K562 (cell line): ENCODE results near the gene DOCK3. TPM values are rescaled to one million over a fixed set of nuclear protein-coding genes. Genes with fewer than 3 reads are reported as not detected.

Experiments
- ATAC-seq: fragments of 200-7000 bp; cut with Tn5 transposase; 3 replicates; pipeline ENCODE4 v1.9.1; 2020; ENCODE audit warnings: moderate library complexity
- BruUV-seq: library from RNA; stranded (reverse); fragments of 400-500 nt; replicated peaks from 2 replicates; lab custom pipeline; 2021; lab: Mats Ljungman, UMichigan
- CTCF ChIA-PET: fragments of 300-600 bp; formaldehyde crosslinking; extraction: SDS; loops from one replicate; lab custom pipeline; 2021; ENCODE audit warnings: low intra/inter-chr PET ratio; lab: Yijun Ruan, JAX
- POLR2A ChIA-PET: fragments of 300-600, 350-650 bp; sonication (Branson Sonifier 250); formaldehyde crosslinking; extraction: SDS; loops from one replicate; lab custom pipeline; 2021; ENCODE audit warnings: antibody characterized with exemption, inconsistent platforms; lab: Yijun Ruan, JAX
- DNase-seq, 4 experiments: peaks; one replicate each; pipeline versions ENCODE4 v3.0.0 to v3.0.0-alpha.2; 2011 to 2018; ENCODE audit warnings: low spot score in 3 of 4, mixed read lengths in 3 of 4; ENCODE audit errors: extremely low read depth in 1 of 4
- FAIRE-seq: peaks from 2 replicates; lab custom pipeline; 2011; peaks lifted over from hg19 to GRCh38; lab: Jason Lieb, UNC
- H2AFZ ChIP-seq: 2 replicates; pipeline ENCODE4 v1.6.0; 2011; ENCODE audit warnings: low read depth, low read length, control low read depth, inconsistent platforms
- H3K27ac ChIP-seq: fragments of 200-600 bp; 3 replicates; pipeline ENCODE4 v1.8.0; 2011; ENCODE audit warnings: low read depth, mild to moderate bottlenecking, control low read depth, inconsistent platforms, low read length, moderate library complexity, mixed read lengths; ENCODE audit errors: extremely low read depth
- H3K27me3 ChIP-seq, 2 experiments: fragments of 300-600 bp in 1 of 2; 2 replicates in 1 of 2; 3 replicates in 1 of 2; pipeline versions ENCODE4 v1.6.0 to v1.8.0; 2011; ENCODE audit warnings: inconsistent platforms in 2 of 2, low read length in 2 of 2, mild to moderate bottlenecking in 1 of 2, mixed read lengths in 1 of 2, moderate library complexity in 1 of 2; ENCODE audit not compliant: control insufficient read depth in 2 of 2, insufficient read depth in 2 of 2
- H3K36me3 ChIP-seq: fragments of 300-600 bp; 3 replicates; pipeline ENCODE4 v1.8.0; 2011; ENCODE audit warnings: mild to moderate bottlenecking, low read length, inconsistent platforms; ENCODE audit not compliant: control insufficient read depth, insufficient read depth
- H3K4me1 ChIP-seq, 2 experiments: fragments of 200-600 bp in 1 of 2; replicated peaks in 1 of 2; 2 replicates in 1 of 2; 3 replicates in 1 of 2; pipeline versions ENCODE4 v1.5.1 to v1.8.0; 2011; ENCODE audit warnings: inconsistent platforms in 2 of 2, low read length in 2 of 2, mild to moderate bottlenecking in 1 of 2, mixed read lengths in 1 of 2, moderate library complexity in 1 of 2; ENCODE audit not compliant: control insufficient read depth in 2 of 2, insufficient read depth in 2 of 2
- H3K4me2 ChIP-seq: 2 replicates; pipeline ENCODE4 v1.6.1; 2011; ENCODE audit warnings: low read length, control low read depth, inconsistent platforms, mixed read lengths; ENCODE audit not compliant: insufficient read depth
- H3K4me3 ChIP-seq: fragments of 200-600 bp; sonication (generic), shearing (Covaris generic); 2 replicates; pipeline ENCODE4 v1.5.1; 2016; ENCODE audit warnings: control low read depth, inconsistent platforms
- H3K79me2 ChIP-seq: fragments of 200-600 bp; 3 replicates; pipeline ENCODE4 v1.8.0; 2011; ENCODE audit warnings: low read length, inconsistent platforms; ENCODE audit not compliant: control insufficient read depth, insufficient read depth
- H3K9ac ChIP-seq, 2 experiments: 2 replicates each; pipeline versions ENCODE4 v1.6.0 to v1.6.1; 2011; ENCODE audit warnings: low read depth in 2 of 2, low read length in 2 of 2, control low read depth in 1 of 2, inconsistent platforms in 1 of 2, mild to moderate bottlenecking in 1 of 2, mixed read lengths in 1 of 2; ENCODE audit not compliant: insufficient read depth in 1 of 2
- H3K9me1 ChIP-seq: one replicate; pipeline ENCODE4 v1.6.0; 2011; ENCODE audit warnings: inconsistent platforms, mild to moderate bottlenecking, low read length, moderate library complexity; ENCODE audit not compliant: control insufficient read depth, insufficient read depth
- H3K9me3 ChIP-seq: replicated peaks from 2 replicates; pipeline ENCODE4 v1.5.1; 2011; ENCODE audit warnings: low read depth, low read length, inconsistent platforms; ENCODE audit not compliant: control insufficient read depth, insufficient read depth
- H4K20me1 ChIP-seq: replicated peaks from 2 replicates; pipeline ENCODE4 v1.6.1; 2011; ENCODE audit warnings: low read length, inconsistent platforms, mixed read lengths; ENCODE audit not compliant: control insufficient read depth, insufficient read depth
- CEBPG ChIP-seq, 3 experiments: fragments of 200-800 bp in 1 of 3; sonication (Bioruptor generic) in 1 of 3; sonication (generic) in 1 of 3; formaldehyde crosslinking in 1 of 3; IDR thresholded peaks in 2 of 3; conservative IDR thresholded peaks in 1 of 3; 2 replicates each; pipeline versions ENCODE4 v1.6.1 to v1.8.0; 2016 to 2022; ENCODE audit warnings: missing compliant biosample characterization in 2 of 3, missing genetic modification characterization in 2 of 3, mild to moderate bottlenecking in 1 of 3, missing genetic modification reagents in 1 of 3
- E2F1 ChIP-seq: sonication (generic); formaldehyde crosslinking; IDR thresholded peaks from 2 replicates; pipeline ENCODE4 v1.8.1; 2023; ENCODE audit warnings: mild to moderate bottlenecking, missing genetic modification reagents, moderate library complexity
- ETV1 ChIP-seq: fragments of 450-650 bp; conservative IDR thresholded peaks from 2 replicates; pipeline ENCODE4 v1.6.1; 2016; ENCODE audit warnings: missing genetic modification characterization, control low read depth, low read depth, missing compliant biosample characterization
- LEF1 ChIP-seq: fragments of 450-650 bp; IDR thresholded peaks from 2 replicates; pipeline ENCODE4 v1.6.1; 2016; ENCODE audit warnings: mild to moderate bottlenecking
- MLX ChIP-seq, 2 experiments: fragments of 450-650 bp in 1 of 2; sonication (generic) in 1 of 2; formaldehyde crosslinking; conservative IDR thresholded peaks; 2 replicates each; pipeline versions ENCODE4 v1.4.0 to v1.8.1; 2020 to 2022; ENCODE audit warnings: mild to moderate bottlenecking in 1 of 2, missing genetic modification reagents in 1 of 2
- MTA1 ChIP-seq: fragments of 450-650 bp; IDR thresholded peaks from 2 replicates; pipeline ENCODE4 v1.6.1; 2017; ENCODE audit warnings: borderline replicate concordance
- NCOA6 ChIP-seq: fragments of 450-650 bp; IDR thresholded peaks from 2 replicates; pipeline ENCODE4 v1.6.1; 2017; ENCODE audit warnings: mild to moderate bottlenecking
- NFATC3 ChIP-seq: fragments of 450-650 bp; IDR thresholded peaks from 2 replicates; pipeline ENCODE4 v1.6.1; 2017; ENCODE audit warnings: mild to moderate bottlenecking
- PHB2 ChIP-seq: fragments of 450-650 bp; IDR thresholded peaks from 2 replicates; pipeline ENCODE4 v1.6.1; 2017; ENCODE audit warnings: low read depth
- PPARD ChIP-seq: fragments of 250-450 bp; sonication (Bioruptor Pico); IDR thresholded peaks from 2 replicates; pipeline ENCODE4 v1.8.0; 2022; ENCODE audit warnings: inconsistent platforms, mild to moderate bottlenecking, moderate library complexity
- RBM14 ChIP-seq: fragments of 200-400 bp; formaldehyde crosslinking; IDR thresholded peaks from 2 replicates; pipeline ENCODE4 v1.6.1; 2018; ENCODE audit warnings: low read depth, mild to moderate bottlenecking, low read length, moderate library complexity, borderline replicate concordance; ENCODE audit not compliant: insufficient read depth
- RNF219 ChIP-seq: fragments of 250-450 bp; sonication (Bioruptor Pico); IDR thresholded peaks from 2 replicates; pipeline ENCODE4 v1.5.0; 2022; ENCODE audit warnings: mild to moderate bottlenecking
- SMARCE1 ChIP-seq: fragments of 450-650 bp; IDR thresholded peaks from 2 replicates; pipeline ENCODE4 v1.7.1; 2016; ENCODE audit warnings: mild to moderate bottlenecking
- SP2 ChIP-seq: IDR thresholded peaks from 2 replicates; pipeline ENCODE4 v1.6.1; 2011; ENCODE audit warnings: mild to moderate bottlenecking, low read depth, low read length, moderate library complexity; ENCODE audit not compliant: poor library complexity, severe bottlenecking; ENCODE audit errors: extremely low read depth
- TCF7L2 ChIP-seq: fragments of 150-350 bp; IDR thresholded peaks from 2 replicates; pipeline ENCODE4 v1.6.1; 2016; ENCODE audit warnings: low read depth, mild to moderate bottlenecking, low read length, moderate library complexity
- U2AF2 ChIP-seq: fragments of 200-400 bp; formaldehyde crosslinking; optimal IDR thresholded peaks from 2 replicates; pipeline ENCODE3; 2017; ENCODE audit warnings: low read depth, mild to moderate bottlenecking, low read length
- ZBED1 ChIP-seq: IDR thresholded peaks from 2 replicates; pipeline ENCODE4 v1.6.1; 2014
- ZNF146 ChIP-seq: IDR thresholded peaks from one replicate; pipeline ENCODE4 v1.6.1; 2018; ENCODE audit warnings: missing compliant biosample characterization; ENCODE audit not compliant: unreplicated experiment
- ZNF175 ChIP-seq: fragments of 200-800 bp; sonication (Bioruptor generic); IDR thresholded peaks from 2 replicates; pipeline ENCODE4 v1.6.1; 2016; ENCODE audit warnings: low read depth, mild to moderate bottlenecking, missing genetic modification characterization, missing compliant biosample characterization
- whole genome bisulfite sequencing: fragments of 100-300 bp; shearing (Covaris generic); methylation state at CpG from one replicate; pipeline ENCODE4 v1.1.6; 2016; ENCODE audit warnings: low coverage, mixed read lengths; ENCODE audit not compliant: insufficient coverage; ENCODE audit errors: missing lambda C conversion rate; 5-methylcytosine and 5-hydroxymethylcytosine counted together
- in situ Hi-C: fragments of 300-500 bp; cut with MboI; formaldehyde crosslinking; loops from 4 replicates; pipeline ENCODE4 v1.15.0; 2018; ENCODE audit warnings: inconsistent platforms, mixed read lengths
- intact Hi-C: fragments of 100-400 bp; cut with micrococcal nuclease; formaldehyde crosslinking; loops from 2 replicates; pipeline ENCODE4 v1.14.2; 2022
- polyA plus RNA-seq, 8 experiments: library from polyadenylated mRNA; depleted of rRNA in 4 of 8; stranded (reverse) in 5 of 8; unstranded in 3 of 8; fragments of >200 nt; fragmentation: Nextera tagmentation in 2 of 8; fragmentation: Illumina TruSeq in 1 of 8; extraction: Ambion mirVana in 2 of 8; extraction: Trizol in 1 of 8; gene quantifications; 2 replicates each; pipeline versions ENCODE4 v1.2.1 to v1.2.3, GENCODE V29; 2011 to 2014; ENCODE audit warnings: inconsistent platforms in 1 of 8, missing spikeins in 1 of 8
- total RNA-seq, 7 experiments: library from RNA; depleted of rRNA in 6 of 7; stranded (reverse); fragments of >200 nt in 6 of 7; fragmentation: Illumina TruSeq in 2 of 7; extraction: Trizol in 2 of 7; gene quantifications; 2 replicates each; pipeline versions ENCODE4 v1.2.1 to v1.2.3, GENCODE V29; 2011 to 2021; ENCODE audit warnings: low replicate concordance in 1 of 7

Gene DOCK3
- total and polyA plus RNA-seq, 9 of the 15 experiments (the other 6 are each of a cell fraction or from before 2014, with no cell fraction given): under 0.01 to 0.03 (median 0.01) TPM; not detected in 4

GRCh38 chr3:51280176-51280575, 605.4 kb downstream of the DOCK3 start (continued):
- TF ChIP-seq RNF219 (CRISPR knock-in tag) (no peak), MTA1 (no peak), TCF7L2 (no peak), ZNF175 (no peak)

- intact Hi-C loops: no loop called here
- Histone ChIP-seq H3K27me3 (peaks cover 0 to 5% of the 10 kb centered on the region in 2 experiments; a peak in 1 of 5 replicates), H3K36me3 (no peaks in the 10 kb centered on the region), H3K9ac (no peak overlapping the region), H3K4me3 (no peak overlapping the region), H3K9me1 (no peaks in the 10 kb centered on the region), H4K20me1 (no peaks in the 10 kb centered on the region), H3K4me1 (no peaks in the 10 kb centered on the region), H2AFZ (no peak overlapping the region), H3K79me2 (no peaks in the 10 kb centered on the region), H3K27ac (no peak overlapping the region), H3K9me3 (no peaks in the 10 kb centered on the region), H3K4me2 (no peak overlapping the region)
- no TSS peak for BruUV-seq
- POLR2A ChIA-PET: no interaction called here
- ATAC-seq (no peak), DNase-seq (no peak), FAIRE-seq (no peak)
- WGBS: 0% methylated on average over 1 of the region's 1 CpG
- CTCF ChIA-PET: no interaction called here
- in situ Hi-C loops: no loop called here
- no peak for TF ChIP-seq CEBPG (CRISPR knock-in tag; IDR thresholded peaks at IDR 0.05)
- no peak for TF ChIP-seq CEBPG (tag; conservative IDR thresholded peaks at IDR 0.05 in 1 of 2, IDR thresholded peaks at IDR 0.05 in 1 of 2)
- no peak for TF ChIP-seq LEF1
- no peak for TF ChIP-seq PHB2
- TF ChIP-seq PPARD (CRISPR knock-in tag): no peak
- TF ChIP-seq NCOA6: no peak
- TF ChIP-seq NFATC3: no peak
- TF ChIP-seq ZNF146: no peak
- no peak for TF ChIP-seq MLX (CRISPR knock-in tag; conservative IDR thresholded peaks at IDR 0.05)
- TF ChIP-seq SMARCE1: no peak
- no peak for TF ChIP-seq U2AF2
- no peak for TF ChIP-seq TCF7L2
- TF ChIP-seq RBM14: no peak
- no peak for TF ChIP-seq ETV1
- no peak for TF ChIP-seq SP2
- no peak for TF ChIP-seq ZBED1
- no peak for TF ChIP-seq E2F1 (CRISPR knock-in tag)
These were observed 608.2 kb downstream of the DOCK3 start for GRCh38 chr3:51282931-51283330.
